ES-I3 (cell line): Measurements from ENCODE around the gene SURF4.
"Not testable (repeated sequence)": the region's sequence is repeated elsewhere in the genome, so short reads cannot be mapped to it uniquely, and the experiment has no call there.

Source experiments
- H3K36me3 ChIP-seq: 2 replicates; pipeline ENCODE4 v1.6.1; 2013; ENCODE audit warnings: mild to moderate bottlenecking, low read length, control low read depth, moderate library complexity; ENCODE audit not compliant: insufficient read depth
- H3K4me1 ChIP-seq: 2 replicates; pipeline ENCODE4 v1.6.1; 2013; ENCODE audit warnings: mild to moderate bottlenecking, control low read depth, low read length; ENCODE audit not compliant: insufficient read depth
- H3K9ac ChIP-seq: 2 replicates; pipeline ENCODE4 v1.6.1; 2013; ENCODE audit warnings: low read depth, mild to moderate bottlenecking, low read length, moderate library complexity
- H3K9me3 ChIP-seq: 2 replicates; pipeline ENCODE4 v1.6.1; 2013; ENCODE audit warnings: mild to moderate bottlenecking, low read length, moderate library complexity; ENCODE audit not compliant: control insufficient read depth, insufficient read depth

The SURF4 gene

DNA sequence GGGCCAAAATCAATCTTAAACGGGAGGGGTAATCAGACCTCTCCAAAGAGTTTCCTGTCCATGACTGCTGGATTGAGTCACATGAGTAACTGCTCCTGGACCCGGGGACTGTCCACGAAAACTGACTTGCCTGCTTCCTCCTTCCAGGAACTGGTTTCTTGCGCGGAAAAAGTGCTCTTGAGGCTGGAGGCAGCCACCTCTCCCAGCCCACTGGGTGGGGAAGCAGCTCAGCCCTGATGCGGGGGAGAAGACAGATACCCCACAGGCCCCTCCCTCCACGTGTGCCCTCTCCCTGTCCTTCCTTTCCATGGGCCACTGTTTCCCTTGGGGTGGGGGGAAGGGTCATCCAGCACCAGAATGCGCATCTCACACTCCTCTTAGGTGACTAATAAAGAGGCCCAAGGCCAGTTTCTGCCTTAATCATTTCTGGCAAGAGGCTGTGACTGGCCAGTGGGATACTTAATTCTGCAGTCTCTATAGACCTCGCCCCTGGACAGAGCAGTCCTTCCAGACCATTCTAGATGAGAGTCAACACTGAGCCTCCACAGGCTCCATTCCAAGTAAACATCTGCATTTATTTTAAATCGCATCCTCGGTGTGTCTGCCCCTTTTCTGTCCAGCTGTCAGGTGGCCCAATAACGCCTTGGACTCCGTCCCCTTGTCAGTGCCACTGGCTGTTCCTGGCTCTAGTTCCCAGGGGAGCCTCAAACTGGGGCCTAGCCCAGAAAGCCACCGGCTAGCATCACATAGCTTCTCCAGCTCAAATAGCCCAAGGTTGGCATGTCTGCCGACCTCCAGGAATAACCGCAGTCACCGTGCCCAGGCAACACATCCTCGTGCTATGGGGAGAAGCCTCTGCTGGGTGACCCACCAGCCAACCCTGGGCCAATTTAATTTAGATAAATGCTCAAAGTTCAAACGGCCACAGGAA lies 29.9 kb upstream of the SURF4 start:
- Histone ChIP-seq H3K36me3 (peaks cover 19% of the 10 kb centered on the region; the same call in 1 of the 2 replicates), H3K4me1 (no peaks in the 10 kb centered on the region), H3K9ac (no peak overlapping the region), H3K9me3 (no peaks in the 10 kb centered on the region)

DNA sequence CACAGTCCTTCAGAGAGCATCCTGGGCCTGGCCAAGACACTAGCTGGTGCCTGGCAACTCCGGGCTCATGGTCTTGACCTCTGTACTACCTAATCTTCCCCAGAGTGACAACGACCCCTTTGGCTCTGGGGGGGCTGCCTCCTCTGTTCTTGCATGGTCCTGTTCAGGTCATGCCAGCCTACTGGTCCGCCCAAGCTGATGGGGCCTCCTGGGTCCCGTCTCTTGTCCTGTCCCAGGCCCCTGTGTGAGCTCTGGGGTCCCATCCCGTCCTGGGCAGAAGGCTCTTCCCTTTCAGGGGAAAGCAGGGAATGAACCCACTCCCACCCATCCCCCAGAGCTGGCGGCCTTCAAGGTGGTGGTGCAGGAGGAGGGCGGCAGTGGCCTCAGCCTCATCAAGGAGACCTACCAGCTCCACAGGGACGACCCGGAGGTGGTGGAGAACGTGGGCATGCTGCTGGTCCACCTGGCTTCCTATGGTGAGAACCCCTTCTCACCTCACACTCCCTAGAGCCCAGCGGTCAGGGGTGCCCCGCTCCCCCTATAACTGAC lies 28.7 kb upstream of the SURF4 start:
- Histone ChIP-seq H3K9me3 (no peaks in the 10 kb centered on the region), H3K9ac (no peak overlapping the region), H3K4me1 (no peaks in the 10 kb centered on the region), H3K36me3 (peaks cover 10% of the 10 kb centered on the region; the same call in 1 of the 2 replicates)

DNA sequence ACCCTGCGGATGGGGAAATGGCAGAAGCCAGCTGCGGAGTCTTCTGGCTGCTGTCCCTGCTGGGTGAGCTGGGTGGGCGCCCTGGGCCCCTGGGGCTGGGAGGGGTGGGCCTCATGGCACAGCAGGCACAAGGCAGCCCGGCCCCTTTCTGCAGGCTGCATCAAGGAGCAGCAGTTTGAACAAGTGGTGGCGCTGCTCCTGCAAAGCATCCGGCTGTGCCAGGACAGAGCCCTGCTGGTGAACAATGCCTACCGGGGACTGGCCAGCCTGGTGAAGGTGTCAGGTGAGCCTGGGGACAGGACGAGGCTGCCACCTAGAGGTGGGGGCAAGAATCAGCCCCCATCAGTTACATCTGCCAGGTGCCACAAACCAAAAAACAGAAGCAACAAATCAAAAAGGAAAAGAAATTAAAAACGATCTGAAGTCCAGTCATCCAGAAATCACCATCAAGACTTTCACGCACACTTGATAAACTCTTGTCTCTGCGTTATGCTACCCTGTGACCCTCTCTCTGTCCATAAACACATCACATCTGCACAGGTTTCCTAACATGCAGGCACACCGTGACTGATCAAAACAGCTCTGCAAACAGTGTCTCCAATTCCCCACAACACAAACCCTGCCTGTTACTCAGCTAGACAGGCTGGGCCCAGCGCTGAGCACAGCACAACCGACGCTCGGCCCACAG lies 28.1 kb upstream of the SURF4 start:
- H3K9me3 ChIP-seq, result no peaks in the 10 kb centered on the region

GRCh38 chr9:133402689-133403088 lies 26.8 kb upstream of the SURF4 start:
- H3K9ac ChIP-seq, result no peak overlapping the region
- peaks cover 10% of the 10 kb centered on the region; the same call in 1 of the 2 replicates for H3K36me3 ChIP-seq
- no peaks in the 10 kb centered on the region for H3K9me3 ChIP-seq

More for the DNA sequence above, 28.1 kb upstream of the SURF4 start:
- H3K4me1 ChIP-seq, result no peaks in the 10 kb centered on the region
- peaks cover 10% of the 10 kb centered on the region; the same call in 1 of the 2 replicates for H3K36me3 ChIP-seq
- no peak overlapping the region for H3K9ac ChIP-seq

DNA sequence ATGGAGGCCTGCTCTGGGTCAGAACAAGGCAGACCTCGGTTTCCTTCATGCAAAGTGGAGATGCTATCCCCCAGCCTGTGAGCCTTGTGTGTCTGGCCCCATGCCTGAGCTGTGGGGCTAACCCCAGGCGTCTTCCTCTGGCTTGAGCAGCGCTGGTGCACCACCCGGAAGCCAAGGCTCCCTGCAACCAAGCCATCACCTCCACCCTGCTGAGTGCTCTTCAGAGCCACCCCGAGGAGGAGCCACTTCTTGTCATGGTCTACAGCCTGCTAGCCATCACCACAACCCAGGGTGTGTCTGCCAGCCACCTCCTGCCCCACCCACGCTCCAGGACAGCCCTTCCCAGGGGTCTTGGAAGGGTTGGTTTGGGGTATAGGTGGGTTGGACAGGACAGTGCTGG lies 25.7 kb upstream of the SURF4 start:
- Histone ChIP-seq H3K9ac (no peak overlapping the region), H3K9me3 (no peaks in the 10 kb centered on the region), H3K4me1 (no peaks in the 10 kb centered on the region), H3K36me3 (peaks cover 6% of the 10 kb centered on the region; the same call in 1 of the 2 replicates)

More at GRCh38 chr9:133402689-133403088, 26.8 kb upstream of the SURF4 start:
- no peaks in the 10 kb centered on the region for H3K4me1 ChIP-seq

- Histone ChIP-seq H3K9ac (no peak overlapping the region), H3K9me3 (no peaks in the 10 kb centered on the region), H3K36me3 (no peaks in the 10 kb centered on the region), H3K4me1 (no peaks in the 10 kb centered on the region)
Measured at GRCh38 chr9:133400292-133400691, 24.4 kb upstream of the SURF4 start.

DNA sequence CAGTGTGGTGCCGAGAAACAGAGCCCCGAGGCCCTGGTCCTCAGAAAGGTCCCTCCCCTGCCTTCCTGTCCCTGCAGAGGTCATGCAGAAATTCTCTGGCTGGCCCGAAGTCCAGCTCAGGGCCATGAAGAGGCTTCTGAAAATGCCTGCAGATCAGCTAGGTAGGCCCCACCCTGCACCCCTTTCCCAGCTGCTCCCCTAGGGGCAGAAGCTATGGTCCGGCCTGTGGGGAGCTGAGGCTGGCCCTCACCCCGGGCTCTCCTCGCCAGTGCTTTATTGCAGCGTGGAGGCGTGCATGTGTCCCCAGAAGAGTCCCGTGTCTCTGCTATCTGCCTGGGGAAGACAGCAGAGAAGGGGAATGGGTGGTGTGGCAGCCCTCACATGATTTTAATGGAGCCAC lies 22.0 kb upstream of the SURF4 start:
- H3K4me1 ChIP-seq, result no peaks in the 10 kb centered on the region
- no peaks in the 10 kb centered on the region for H3K9me3 ChIP-seq
- H3K36me3 ChIP-seq, result no peaks in the 10 kb centered on the region
- no peak overlapping the region for H3K9ac ChIP-seq

DNA sequence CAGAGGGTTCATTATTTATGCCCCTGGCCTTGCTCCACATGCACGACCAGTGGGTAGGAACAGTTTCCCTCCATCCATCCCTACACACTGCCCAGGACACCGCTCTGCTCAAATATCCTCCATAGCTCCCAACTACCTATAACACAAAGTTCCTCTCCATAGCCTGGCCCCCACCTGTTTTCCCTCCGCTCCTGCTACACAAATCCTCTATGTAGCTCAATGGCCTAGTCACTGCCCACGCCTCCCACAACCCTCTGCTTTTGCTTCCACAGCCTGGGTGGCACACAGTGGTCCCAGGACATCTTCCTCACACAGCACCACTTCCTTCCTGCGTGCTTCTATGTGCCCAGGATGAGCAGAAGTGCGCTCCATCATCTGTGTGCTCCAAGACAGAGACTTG lies 21.5 kb upstream of the SURF4 start:
- no peaks in the 10 kb centered on the region for H3K4me1 ChIP-seq
- no peak overlapping the region for H3K9ac ChIP-seq
- no peaks in the 10 kb centered on the region for H3K36me3 ChIP-seq
- H3K9me3 ChIP-seq, result no peaks in the 10 kb centered on the region

GRCh38 chr9:133396952-133397351 lies 21.1 kb upstream of the SURF4 start:
- Histone ChIP-seq H3K9ac (no peak overlapping the region), H3K9me3 (no peaks in the 10 kb centered on the region)

GRCh38 chr9:133394687-133395271 lies 18.9 kb upstream of the SURF4 start:
- Histone ChIP-seq H3K9me3 (no peaks in the 10 kb centered on the region), H3K36me3 (no peaks in the 10 kb centered on the region), H3K4me1 (no peaks in the 10 kb centered on the region), H3K9ac (no peak overlapping the region)

More at GRCh38 chr9:133396952-133397351, 21.1 kb upstream of the SURF4 start:
- Histone ChIP-seq H3K4me1 (no peaks in the 10 kb centered on the region), H3K36me3 (no peaks in the 10 kb centered on the region)

DNA sequence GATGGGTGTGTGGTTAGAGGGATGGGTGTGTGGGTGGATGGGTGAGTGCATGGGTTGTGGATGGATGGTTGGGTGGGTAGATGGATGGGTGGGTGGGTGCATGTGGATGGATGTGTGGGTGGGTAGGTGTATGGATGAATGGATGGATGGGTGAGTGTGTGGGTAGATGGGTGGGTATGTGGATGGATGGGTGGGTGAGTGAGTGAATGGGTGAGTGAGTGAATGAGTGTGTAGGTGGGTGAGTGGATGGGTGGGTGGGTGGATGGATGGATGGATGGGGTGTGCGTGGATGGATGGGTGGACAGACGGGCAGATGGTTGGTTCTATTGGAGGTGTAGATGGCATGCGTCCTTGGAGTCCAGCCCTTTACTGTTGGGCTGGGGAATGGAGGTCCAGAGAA lies 17.5 kb upstream of the SURF4 start:
- H3K9ac ChIP-seq, result no peak overlapping the region
- no peaks in the 10 kb centered on the region for H3K9me3 ChIP-seq
- H3K4me1 ChIP-seq, result no peaks in the 10 kb centered on the region
- H3K36me3 ChIP-seq, result no peaks in the 10 kb centered on the region

GRCh38 chr9:133392308-133392707 lies 16.4 kb upstream of the SURF4 start:
- not testable (repeated sequence) for H3K9ac ChIP-seq, H3K9me3 ChIP-seq, H3K4me1 ChIP-seq, H3K36me3 ChIP-seq

DNA sequence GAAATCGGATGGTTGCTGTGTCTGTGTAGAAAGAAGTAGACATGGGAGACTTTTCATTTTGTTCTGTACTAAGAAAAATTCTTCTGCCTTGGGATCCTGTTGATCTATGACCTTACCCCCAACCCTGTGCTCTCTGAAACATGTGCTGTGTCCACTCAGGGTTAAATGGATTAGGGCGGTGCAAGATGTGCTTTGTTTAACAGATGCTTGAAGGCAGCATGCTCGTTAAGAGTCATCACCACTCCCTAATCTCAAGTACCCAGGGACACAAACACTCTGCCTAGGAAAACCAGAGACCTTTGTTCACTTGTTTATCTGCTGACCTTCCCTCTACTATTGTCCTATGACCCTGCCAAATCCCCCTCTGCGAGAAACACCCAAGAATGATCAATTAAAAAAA lies 15.6 kb upstream of the SURF4 start:
- not testable (repeated sequence) for H3K4me1 ChIP-seq, H3K36me3 ChIP-seq, H3K9me3 ChIP-seq, H3K9ac ChIP-seq

- no peaks in the 10 kb centered on the region for H3K4me1 ChIP-seq
Measured at GRCh38 chr9:133390713-133391112, 14.9 kb upstream of the SURF4 start.

More at GRCh38 chr9:133390713-133391112, 14.9 kb upstream of the SURF4 start:
- Histone ChIP-seq H3K36me3 (no peaks in the 10 kb centered on the region), H3K9ac (no peak overlapping the region), H3K9me3 (no peaks in the 10 kb centered on the region)
